Left lung (tissue), 10 donors: ENCODE data around the gene KDM4B. TPM values are rescaled to one million over a fixed set of nuclear protein-coding genes. Genes with fewer than 3 reads are reported as not detected.

Source experiments
- ATAC-seq: fragments of 200-7000 bp; cut with Tn5 transposase; one replicate; pipeline ENCODE4 v1.9.1; 2020; ENCODE audit warnings: moderate library complexity
- DNase-seq, 4 donors: peaks; one replicate each; pipeline ENCODE4 v3.0.0-alpha.2; 2013 to 2020
- H3K27ac ChIP-seq, 2 donors: fragments of 200-600 bp; sonication (generic) in 1 of 2; one replicate each; pipeline versions ENCODE4 v1.5.0 to v1.8.0; 2020 to 2021
- H3K27me3 ChIP-seq, 2 donors: fragments of 200-600 bp; sonication (generic) in 1 of 2; one replicate each; pipeline versions ENCODE4 v1.5.0 to v1.8.0; 2020 to 2021
- H3K36me3 ChIP-seq, 2 donors: fragments of 200-600 bp; sonication (generic) in 1 of 2; one replicate each; pipeline versions ENCODE4 v1.5.0 to v1.8.0; 2020 to 2021
- H3K4me1 ChIP-seq, 2 donors: fragments of 200-600 bp; one replicate each; pipeline ENCODE4 v1.8.0; 2021
- H3K4me3 ChIP-seq, 2 donors: fragments of 200-600 bp; sonication (generic) in 1 of 2; one replicate each; pipeline versions ENCODE4 v1.5.0 to v1.8.0; 2020 to 2021; ENCODE audit warnings: mild to moderate bottlenecking in 1 of 2
- H3K9me3 ChIP-seq, 2 donors: fragments of 200-600 bp; sonication (generic) in 1 of 2; one replicate each; pipeline versions ENCODE4 v1.5.0 to v1.8.0; 2020 to 2021
- CTCF ChIP-seq, 2 donors: fragments of 200-600 bp; sonication (generic) in 1 of 2; IDR thresholded peaks; one replicate each; pipeline versions ENCODE4 v1.5.0 to v1.8.0; 2021; ENCODE audit warnings: antibody characterized with exemption in 2 of 2
- intact Hi-C, 2 donors: fragments of 100-400 bp; cut with DNase I; formaldehyde crosslinking; loops; one replicate each; pipeline versions ENCODE4 v1.11.2 to v1.14.2; 2022
- polyA plus RNA-seq, 6 donors: library from polyadenylated mRNA; unstranded; fragments of 120-200 nt; gene quantifications; one replicate each; pipeline ENCODE4 v1.2.1, GENCODE V29; 2013; ENCODE audit not compliant: insufficient read length in 6 of 6
- total RNA-seq, 2 donors: library from RNA; stranded (reverse); fragmentation: NEBNext Ultra II Directional; extraction: Animal tissue kit (Norgen Biotek cat#: 25700); gene quantifications; one replicate each; pipeline ENCODE4 v1.2.1, GENCODE V29; 2021
- donor health status: DM: no; HTN: yes; CAD: no.
- donor health status: DM: no; HTN: no; CAD: no.

Gene KDM4B
- total and polyA plus RNA-seq, 8 donors = 24.6 to 42.1 (median 31.1) TPM

- Histone ChIP-seq H3K27ac (no peak overlapping the region), H3K4me1 (peaks cover 2 to 6% of the 10 kb centered on the region in 2 donors), H3K27me3 (no peaks in the 10 kb centered on the region), H3K9me3 (no peaks in the 10 kb centered on the region), H3K4me3 (no peak overlapping the region), H3K36me3 (peaks cover 0 to 51% of the 10 kb centered on the region in 2 donors)
- DNase-seq = peak in 2 of 4 donors; percentile 42 to 51
- no peak for TF ChIP-seq CTCF (IDR thresholded peaks at IDR 0.05)
- peak; percentile 5 for ATAC-seq
- intact Hi-C loops = no loop called here
These were observed 123.0 kb downstream of the KDM4B start for GRCh38 chr19:5091684-5092480.

DNA sequence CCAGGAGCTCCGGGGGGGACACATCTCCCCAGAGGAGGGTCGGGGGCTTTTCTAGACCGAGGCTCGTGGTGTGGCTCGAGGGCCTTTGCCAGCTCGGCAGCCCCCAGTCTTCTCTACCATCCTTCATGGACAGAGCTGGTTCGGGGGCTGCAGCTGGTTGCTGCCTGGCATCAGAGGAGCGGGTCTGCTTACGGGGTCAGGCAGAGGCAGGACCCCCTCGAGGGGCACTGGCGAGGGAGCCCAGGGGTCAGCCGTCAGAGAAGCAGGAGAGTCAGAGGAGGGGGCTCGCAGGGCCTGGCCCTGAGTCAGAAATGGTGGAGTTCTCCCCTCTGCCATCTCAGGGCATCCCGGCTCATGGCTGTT is 123.5 kb downstream of the KDM4B start:
- H3K9me3 ChIP-seq = peaks cover 0 to under 1% of the 10 kb centered on the region in 2 donors
- ATAC-seq = no peak
- DNase-seq = no peak
- no peak overlapping the region for H3K27ac ChIP-seq
- no peak for TF ChIP-seq CTCF (IDR thresholded peaks at IDR 0.05)
- intact Hi-C loops = no loop called here
- H3K4me3 ChIP-seq = no peak overlapping the region
- peaks cover 0 to 51% of the 10 kb centered on the region in 2 donors for H3K36me3 ChIP-seq
- H3K4me1 ChIP-seq = peaks cover 2 to 6% of the 10 kb centered on the region in 2 donors
- no peaks in the 10 kb centered on the region for H3K27me3 ChIP-seq

GRCh38 chr19:5093297-5093928 is 124.5 kb downstream of the KDM4B start:
- DNase-seq (no peak), ATAC-seq (no peak)
- peaks cover 2 to 6% of the 10 kb centered on the region in 2 donors for H3K4me1 ChIP-seq
- peaks cover 0 to 51% of the 10 kb centered on the region in 2 donors for H3K36me3 ChIP-seq
- peaks cover 0 to 10% of the 10 kb centered on the region in 2 donors for H3K9me3 ChIP-seq
- no peak for TF ChIP-seq CTCF (IDR thresholded peaks at IDR 0.05)
- H3K27ac ChIP-seq = no peak overlapping the region
- H3K27me3 ChIP-seq = no peaks in the 10 kb centered on the region
- intact Hi-C loops = no loop called here
- no peak overlapping the region for H3K4me3 ChIP-seq

GRCh38 chr19:5093948-5094718 is 125.2 kb downstream of the KDM4B start:
- Histone ChIP-seq H3K4me3 (no peak overlapping the region), H3K9me3 (peaks cover 0 to 18% of the 10 kb centered on the region in 2 donors), H3K27ac (no peak overlapping the region), H3K4me1 (peaks cover 2 to 6% of the 10 kb centered on the region in 2 donors), H3K27me3 (no peaks in the 10 kb centered on the region), H3K36me3 (peaks cover 0 to 51% of the 10 kb centered on the region in 2 donors)
- DNase-seq (no peak), ATAC-seq (no peak)
- TF ChIP-seq CTCF (IDR thresholded peaks at IDR 0.05) = no peak
- intact Hi-C loops = no loop called here
